GM21390 (cell line): ENCODE results near the gene SACS.

Experiments used
- ATAC-seq: cut with Tn5 transposase; IDR thresholded peaks from one replicate; pipeline ENCODE4 v1.9.1; 2021; ENCODE audit not compliant: unreplicated experiment

The SACS gene, protein sequence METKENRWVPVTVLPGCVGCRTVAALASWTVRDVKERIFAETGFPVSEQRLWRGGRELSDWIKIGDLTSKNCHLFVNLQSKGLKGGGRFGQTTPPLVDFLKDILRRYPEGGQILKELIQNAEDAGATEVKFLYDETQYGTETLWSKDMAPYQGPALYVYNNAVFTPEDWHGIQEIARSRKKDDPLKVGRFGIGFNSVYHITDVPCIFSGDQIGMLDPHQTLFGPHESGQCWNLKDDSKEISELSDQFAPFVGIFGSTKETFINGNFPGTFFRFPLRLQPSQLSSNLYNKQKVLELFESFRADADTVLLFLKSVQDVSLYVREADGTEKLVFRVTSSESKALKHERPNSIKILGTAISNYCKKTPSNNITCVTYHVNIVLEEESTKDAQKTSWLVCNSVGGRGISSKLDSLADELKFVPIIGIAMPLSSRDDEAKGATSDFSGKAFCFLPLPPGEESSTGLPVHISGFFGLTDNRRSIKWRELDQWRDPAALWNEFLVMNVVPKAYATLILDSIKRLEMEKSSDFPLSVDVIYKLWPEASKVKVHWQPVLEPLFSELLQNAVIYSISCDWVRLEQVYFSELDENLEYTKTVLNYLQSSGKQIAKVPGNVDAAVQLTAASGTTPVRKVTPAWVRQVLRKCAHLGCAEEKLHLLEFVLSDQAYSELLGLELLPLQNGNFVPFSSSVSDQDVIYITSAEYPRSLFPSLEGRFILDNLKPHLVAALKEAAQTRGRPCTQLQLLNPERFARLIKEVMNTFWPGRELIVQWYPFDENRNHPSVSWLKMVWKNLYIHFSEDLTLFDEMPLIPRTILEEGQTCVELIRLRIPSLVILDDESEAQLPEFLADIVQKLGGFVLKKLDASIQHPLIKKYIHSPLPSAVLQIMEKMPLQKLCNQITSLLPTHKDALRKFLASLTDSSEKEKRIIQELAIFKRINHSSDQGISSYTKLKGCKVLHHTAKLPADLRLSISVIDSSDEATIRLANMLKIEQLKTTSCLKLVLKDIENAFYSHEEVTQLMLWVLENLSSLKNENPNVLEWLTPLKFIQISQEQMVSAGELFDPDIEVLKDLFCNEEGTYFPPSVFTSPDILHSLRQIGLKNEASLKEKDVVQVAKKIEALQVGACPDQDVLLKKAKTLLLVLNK (N-terminal part only)

DNA sequence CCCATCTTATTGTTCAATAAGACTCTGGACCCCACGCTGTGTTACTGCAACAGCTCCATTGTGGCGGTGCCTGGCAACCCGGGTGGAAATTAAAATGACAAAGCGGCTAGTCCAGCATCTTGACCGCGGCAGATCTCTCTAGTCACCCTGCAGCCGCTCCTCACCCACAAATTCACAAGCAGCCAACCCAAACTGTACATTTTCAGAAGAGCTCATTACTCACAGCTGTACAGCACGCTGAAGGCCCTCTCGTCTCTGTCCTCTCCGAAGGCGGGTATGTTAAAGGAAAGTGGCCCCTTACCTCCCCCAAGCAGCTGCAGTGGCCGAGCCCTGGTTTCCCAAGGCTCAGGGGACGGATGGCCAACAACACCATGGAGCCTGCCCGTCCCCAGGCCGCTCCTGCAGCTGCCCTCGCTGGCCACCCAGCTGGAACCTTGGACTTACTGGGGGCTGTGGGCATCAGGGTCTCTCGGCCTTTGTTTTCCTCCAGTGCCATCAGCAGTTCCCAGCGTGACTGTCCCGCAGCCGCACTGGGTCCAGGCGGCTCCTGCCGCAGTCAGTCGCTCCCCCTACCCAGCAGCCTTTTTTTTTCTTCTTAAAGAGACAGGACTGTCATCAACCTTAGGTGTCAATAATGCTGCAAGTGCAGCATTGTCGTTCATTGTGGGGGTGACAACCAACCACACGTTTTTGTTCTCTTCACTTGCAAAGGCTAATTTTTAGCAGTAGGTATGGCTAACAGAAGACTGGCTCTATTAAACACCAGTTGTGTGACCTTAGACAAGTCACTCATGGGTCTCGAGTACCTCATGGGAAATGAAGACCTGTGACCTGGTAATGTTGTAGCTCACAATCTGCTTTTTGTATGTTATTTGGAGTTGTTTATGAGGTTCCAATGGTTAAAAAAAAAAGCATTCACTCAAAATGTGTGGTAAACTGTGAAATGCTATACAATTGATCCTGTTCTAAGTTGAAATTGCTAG lies at the start of gene SACS:
Gene SACS (minus strand): TSS at position 532 of the 983 bp plus-strand sequence. CDS start 22,463 bp downstream, outside the sequence.
- ATAC-seq = no peak

- ATAC-seq = no peak
Measured at GRCh38 chr13:23480324-23480723, 46.8 kb upstream of the SACS start.

DNA sequence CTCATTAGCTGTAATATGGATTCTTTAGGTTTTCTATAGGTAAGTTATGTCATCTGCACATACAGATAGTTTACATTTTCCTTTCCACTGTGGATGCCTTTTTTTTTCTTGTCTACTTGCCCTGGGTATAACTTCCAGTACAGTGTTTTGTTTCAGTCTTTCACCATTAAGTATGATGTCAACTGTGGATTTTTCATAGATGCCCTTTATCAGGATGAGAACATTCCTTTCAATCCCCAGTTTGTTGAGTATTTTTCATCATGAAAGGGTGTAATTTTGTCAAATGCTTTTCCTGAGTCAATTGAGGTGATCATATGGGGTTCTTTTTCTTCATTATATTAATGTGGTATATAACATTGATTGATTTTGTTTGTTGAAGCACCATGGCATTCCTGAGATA lies 43.6 kb upstream of the SACS start:
- ATAC-seq = no peak

GRCh38 chr13:23473221-23473620 lies 39.7 kb upstream of the SACS start:
- ATAC-seq = no peak

DNA sequence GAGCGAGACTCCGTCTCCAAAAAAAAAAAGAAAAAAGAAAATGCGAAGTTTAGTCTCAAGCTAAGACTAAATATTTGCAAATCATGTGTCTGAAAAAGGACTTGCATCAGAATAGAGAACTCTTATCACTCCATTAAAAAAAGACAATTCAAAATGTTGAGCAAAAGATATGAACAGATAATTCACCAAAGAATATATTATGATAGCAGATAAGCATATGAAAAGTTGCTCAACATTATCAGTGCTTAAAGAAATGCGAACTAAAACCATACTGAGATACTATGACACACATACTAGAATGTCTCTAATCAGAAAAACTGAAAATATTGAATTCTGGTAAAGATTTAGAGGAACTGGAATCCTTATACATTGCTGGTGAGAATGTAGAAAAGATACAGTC lies 38.7 kb upstream of the SACS start:
- ATAC-seq = no peak

GRCh38 chr13:23470790-23471614 lies 37.5 kb upstream of the SACS start:
- ATAC-seq = no peak

DNA sequence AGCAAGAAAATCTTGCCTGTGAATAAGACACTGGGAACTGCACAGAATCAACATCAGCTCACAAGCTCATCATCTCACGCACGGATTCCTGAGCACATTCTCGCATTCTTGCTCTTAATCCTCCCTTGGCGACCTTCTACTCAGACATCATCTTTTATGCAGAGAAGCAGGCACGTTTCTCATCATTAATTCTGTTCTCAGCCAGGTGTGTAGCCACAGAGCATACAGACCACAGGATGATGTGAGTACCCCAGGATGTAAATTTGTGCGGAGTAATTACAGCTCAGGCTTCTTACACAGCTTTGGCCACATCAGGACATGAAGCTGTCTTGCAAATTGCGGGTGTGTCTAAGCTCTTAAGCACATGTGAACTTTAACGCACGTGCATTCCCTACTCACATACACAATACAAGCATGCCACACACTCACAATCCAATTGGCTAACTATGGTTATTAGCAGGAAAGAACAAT lies 36.5 kb upstream of the SACS start:
- no peak for ATAC-seq

- no peak for ATAC-seq
Measured at GRCh38 chr13:23468811-23469210, 35.3 kb upstream of the SACS start.

- ATAC-seq = no peak
Measured at GRCh38 chr13:23467932-23468278, 34.4 kb upstream of the SACS start.

DNA sequence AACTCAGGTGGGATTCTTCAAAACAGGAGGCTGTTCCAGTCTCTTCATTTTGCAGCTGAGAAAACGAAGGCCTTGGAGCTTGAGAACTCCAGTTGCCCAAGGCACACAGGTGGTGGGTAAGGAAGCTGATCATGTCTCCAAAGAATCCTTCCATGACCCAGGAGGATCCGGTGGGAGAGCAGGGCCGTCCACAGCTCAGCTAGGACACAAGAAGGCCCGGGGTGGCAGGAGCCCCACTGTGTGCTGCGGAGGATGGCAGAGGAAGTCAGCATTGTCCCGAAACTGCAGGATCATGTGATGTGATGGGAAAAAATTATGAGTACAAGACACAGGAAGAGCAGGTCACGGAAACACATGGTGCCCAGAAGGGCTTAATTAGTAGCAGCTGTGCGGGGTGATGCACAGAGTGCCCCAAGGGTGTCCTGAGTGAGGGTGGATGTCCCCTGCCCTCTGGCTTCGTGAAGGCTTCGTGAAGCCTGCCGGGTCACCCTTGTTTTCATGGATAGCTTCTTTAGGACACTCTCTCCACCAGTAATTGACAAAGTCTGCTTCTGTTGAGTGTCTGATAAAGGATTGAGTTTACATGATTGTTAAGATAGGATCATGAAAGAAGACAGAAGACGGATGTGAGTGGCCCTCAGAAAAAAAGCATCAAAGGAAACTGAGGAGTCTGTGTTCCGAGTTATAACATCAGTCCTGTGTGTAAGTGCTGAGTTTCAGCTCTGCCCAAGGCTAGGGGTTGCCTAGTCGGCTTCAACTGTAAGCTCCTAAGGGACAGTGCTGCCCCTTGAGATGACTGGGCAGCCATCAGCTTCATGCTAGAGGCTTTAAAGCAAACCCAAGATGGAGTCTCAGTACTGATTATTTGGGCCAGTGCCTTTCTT lies 33.8 kb upstream of the SACS start:
- no peak for ATAC-seq

- peak; percentile 84 for ATAC-seq
Measured at GRCh38 chr13:23466144-23467002, 32.9 kb upstream of the SACS start.

- no peak for ATAC-seq
Measured at GRCh38 chr13:23463661-23464060, 30.2 kb upstream of the SACS start.

DNA sequence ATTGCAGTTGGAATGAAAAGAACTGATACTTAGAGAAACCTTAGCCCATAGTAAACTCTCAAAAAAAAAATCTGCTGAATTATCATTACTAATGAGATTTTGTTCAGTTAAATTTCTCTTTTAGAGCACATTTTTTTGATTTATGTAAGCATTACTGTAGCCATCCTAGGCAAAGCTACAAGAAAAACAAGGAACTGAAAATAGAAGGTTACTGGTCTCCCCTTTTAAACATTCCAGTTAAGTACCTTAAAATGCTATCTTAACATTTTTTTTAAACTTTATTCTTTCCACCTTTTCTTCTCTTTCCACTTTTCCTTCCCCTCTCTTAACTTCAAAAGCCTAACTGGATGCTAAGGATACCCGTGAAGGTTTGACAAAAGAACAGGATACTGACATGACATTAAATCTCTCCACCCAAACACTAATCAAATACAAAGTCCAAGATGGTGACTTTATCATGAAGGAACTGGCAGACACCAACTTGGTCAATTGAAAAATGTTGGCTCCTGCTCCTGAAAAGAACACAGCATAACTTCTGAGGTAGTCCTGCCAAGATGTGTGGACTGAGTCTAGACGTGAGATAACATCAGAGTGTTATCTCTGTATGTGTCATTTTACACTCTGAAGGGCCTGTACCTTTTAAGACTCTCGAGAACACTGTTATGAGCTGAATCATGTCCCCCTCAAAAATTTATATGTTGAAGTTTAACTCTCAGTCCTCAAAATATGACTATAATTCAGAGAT lies 29.5 kb upstream of the SACS start:
- ATAC-seq = no peak

DNA sequence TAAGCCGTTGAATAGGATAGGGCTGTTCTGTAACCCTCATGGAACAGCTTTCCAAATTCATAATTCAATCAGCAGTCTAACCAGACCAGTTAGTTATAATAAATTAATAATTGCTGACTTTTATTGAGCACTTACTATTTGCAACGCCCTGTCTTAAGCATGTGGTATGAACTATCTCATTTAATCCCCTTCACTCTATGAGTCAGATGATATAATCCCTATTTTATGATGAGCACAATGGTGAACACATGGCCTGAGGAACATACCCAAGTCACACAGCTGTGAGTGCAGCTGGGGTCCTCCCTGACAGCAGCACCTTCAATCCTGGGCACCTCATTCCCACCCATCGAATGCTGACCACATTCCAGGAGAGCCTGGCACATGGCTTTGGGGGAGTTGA lies 28.0 kb upstream of the SACS start:
- no peak for ATAC-seq

DNA sequence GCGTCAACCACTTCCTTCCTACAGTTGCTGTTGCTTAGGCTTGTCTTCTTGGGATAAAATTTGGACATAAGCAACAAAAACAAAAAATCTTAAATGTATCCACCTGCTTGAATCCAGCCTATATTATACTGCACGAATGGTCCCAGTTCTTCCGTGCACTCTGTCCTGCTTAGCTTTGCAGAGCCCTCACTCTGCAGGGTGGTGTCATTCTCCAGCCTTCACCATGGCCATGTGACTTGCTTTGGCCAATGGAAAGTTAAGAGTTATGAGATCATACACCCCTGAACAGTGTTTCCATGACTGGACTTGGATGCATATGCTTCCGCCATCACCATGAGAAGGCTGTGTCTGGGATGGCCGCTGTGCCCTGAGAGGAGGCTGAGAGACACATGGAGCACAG lies 27.4 kb upstream of the SACS start:
- no peak for ATAC-seq

GRCh38 chr13:23460309-23460708 lies 26.8 kb upstream of the SACS start:
- peak; percentile 87 for ATAC-seq

- ATAC-seq = no peak
Measured at GRCh38 chr13:23458989-23459388, 25.5 kb upstream of the SACS start.
